ENCODE data around the gene ARAP1.

- TF ChIP-seq CTCF (IDR thresholded peaks at IDR 0.05; ENCODE audit: poor library complexity, severe bottlenecking), result no peak
- TF ChIP-seq SMC3 (conservative IDR thresholded peaks at IDR 0.05; ENCODE audit: poor library complexity), result no peak
- no peak for TF ChIP-seq TAF1 (IDR thresholded peaks at IDR 0.05; ENCODE audit: low read depth)
- TF ChIP-seq POLR2AphosphoS5 (IDR thresholded peaks at IDR 0.05), result no peak
- no peak for TF ChIP-seq EZH2 (IDR thresholded peaks at IDR 0.05; ENCODE audit: borderline replicate concordance, insufficient read depth, low read length, poor library complexity, severe bottlenecking)
These were observed 35.3 kb downstream of the ARAP1 start for GRCh38 chr11:72716788-72717435.

All from neural cell (in vitro differentiated cells).